HG02973 (cell line): ENCODE results near the gene MBD3.
A peak's percentile ranks its signal among the peaks of the same experiment; 100 is the strongest.
"Not testable (repeated sequence)": the region's sequence is repeated elsewhere in the genome, so short reads cannot be mapped to it uniquely, and the experiment has no call there.

Experiments used
- ATAC-seq: cut with Tn5 transposase; IDR thresholded peaks from one replicate; pipeline ENCODE4 v1.9.1; 2021; ENCODE audit warnings: moderate library complexity; ENCODE audit not compliant: unreplicated experiment

Gene MBD3

GRCh38 chr19:1592755-1593500, at the start of gene MBD3:
TSS of gene MBD3 (minus strand) at chr19:1592865. CDS start at chr19:1592631, 234 bp downstream.
- peak; percentile 64 for ATAC-seq

GRCh38 chr19:1640893-1641448, 48.3 kb upstream of the MBD3 start:
- ATAC-seq: not testable (repeated sequence)

GRCh38 chr19:1636325-1637236, 43.9 kb upstream of the MBD3 start:
- no peak for ATAC-seq

GRCh38 chr19:1634938-1635243, 42.2 kb upstream of the MBD3 start:
- ATAC-seq: no peak

GRCh38 chr19:1634242-1634937, 41.7 kb upstream of the MBD3 start:
- ATAC-seq: no peak

GRCh38 chr19:1633269-1633826, 40.7 kb upstream of the MBD3 start:
- no peak for ATAC-seq

- no peak for ATAC-seq
Measured at GRCh38 chr19:1632462-1633268, 40.0 kb upstream of the MBD3 start.

GRCh38 chr19:1631557-1632100, 39.0 kb upstream of the MBD3 start:
- no peak for ATAC-seq

- no peak for ATAC-seq
Measured at GRCh38 chr19:1630811-1631210, 38.1 kb upstream of the MBD3 start.

- no peak for ATAC-seq
Measured at GRCh38 chr19:1630012-1630411, 37.3 kb upstream of the MBD3 start.

GRCh38 chr19:1629256-1629808, 36.7 kb upstream of the MBD3 start:
- no peak for ATAC-seq

- no peak for ATAC-seq
Measured at GRCh38 chr19:1627194-1627593, 34.5 kb upstream of the MBD3 start.

GRCh38 chr19:1626417-1627010, 33.8 kb upstream of the MBD3 start:
- no peak for ATAC-seq

GRCh38 chr19:1624458-1624857, 31.8 kb upstream of the MBD3 start:
- ATAC-seq: no peak

- ATAC-seq: no peak
Measured at GRCh38 chr19:1622541-1622940, 29.9 kb upstream of the MBD3 start.

GRCh38 chr19:1622007-1622406, 29.3 kb upstream of the MBD3 start:
- no peak for ATAC-seq

- ATAC-seq: no peak
Measured at GRCh38 chr19:1621574-1621973, 28.9 kb upstream of the MBD3 start.

- ATAC-seq: no peak
Measured at GRCh38 chr19:1621021-1621420, 28.4 kb upstream of the MBD3 start.

- ATAC-seq: no peak
Measured at GRCh38 chr19:1620502-1620901, 27.8 kb upstream of the MBD3 start.
